Astrocyte (in vitro differentiated cells and primary cell): ENCODE data around the gene RSPH4A. TPM values are rescaled to one million over a fixed set of nuclear protein-coding genes. Genes with fewer than 3 reads are reported as not detected.

Source experiments
- total RNA-seq: library from RNA; stranded (reverse); gene quantifications from 2 replicates; pipeline ENCODE4 v1.2.1, GENCODE V29; 2021

Gene RSPH4A
- total RNA-seq, 1 donor from 2014 or later = 0.48 TPM

Other genes with a start within 250 kb of the RSPH4A start
- 83.2 and 83.7 TPM in 2 replicates for gene DSE, start 245.5 kb upstream of the RSPH4A start, total RNA-seq
- gene CALHM6, start 155.1 kb upstream of the RSPH4A start, total RNA-seq = not detected in 2 replicates
- gene CALHM5, start 104.8 kb upstream of the RSPH4A start, total RNA-seq = 1.8 and 1.9 TPM in 2 replicates
- not detected in 2 replicates for gene TRAPPC3L, start 70.8 kb upstream of the RSPH4A start, total RNA-seq
- gene CALHM4, start 62.7 kb upstream of the RSPH4A start, total RNA-seq = 0.20 TPM in 1 of 2 replicates, not detected in the other
- gene RWDD1, start 45.0 kb upstream of the RSPH4A start, total RNA-seq = 42.1 and 45.1 TPM in 2 replicates
- gene ZUP1, start 52.3 kb downstream of the RSPH4A start, total RNA-seq = 16.2 TPM in 2 replicates
- 14.3 and 14.4 TPM in 2 replicates for gene KPNA5, start 64.7 kb downstream of the RSPH4A start, total RNA-seq
- not detected in 2 replicates for gene FAM162B, start 149.2 kb downstream of the RSPH4A start, total RNA-seq
- not detected in 2 replicates for gene GPRC6A, start 212.6 kb downstream of the RSPH4A start, total RNA-seq